ENCODE measurements around the gene CFAP92. TPM values are rescaled to one million over a fixed set of nuclear protein-coding genes. Genes with fewer than 3 reads are reported as not detected.

CFAP92 gene
- total and polyA plus RNA-seq, 4 donors = 1.2 to 4.9 (median 2.7) TPM

DNA sequence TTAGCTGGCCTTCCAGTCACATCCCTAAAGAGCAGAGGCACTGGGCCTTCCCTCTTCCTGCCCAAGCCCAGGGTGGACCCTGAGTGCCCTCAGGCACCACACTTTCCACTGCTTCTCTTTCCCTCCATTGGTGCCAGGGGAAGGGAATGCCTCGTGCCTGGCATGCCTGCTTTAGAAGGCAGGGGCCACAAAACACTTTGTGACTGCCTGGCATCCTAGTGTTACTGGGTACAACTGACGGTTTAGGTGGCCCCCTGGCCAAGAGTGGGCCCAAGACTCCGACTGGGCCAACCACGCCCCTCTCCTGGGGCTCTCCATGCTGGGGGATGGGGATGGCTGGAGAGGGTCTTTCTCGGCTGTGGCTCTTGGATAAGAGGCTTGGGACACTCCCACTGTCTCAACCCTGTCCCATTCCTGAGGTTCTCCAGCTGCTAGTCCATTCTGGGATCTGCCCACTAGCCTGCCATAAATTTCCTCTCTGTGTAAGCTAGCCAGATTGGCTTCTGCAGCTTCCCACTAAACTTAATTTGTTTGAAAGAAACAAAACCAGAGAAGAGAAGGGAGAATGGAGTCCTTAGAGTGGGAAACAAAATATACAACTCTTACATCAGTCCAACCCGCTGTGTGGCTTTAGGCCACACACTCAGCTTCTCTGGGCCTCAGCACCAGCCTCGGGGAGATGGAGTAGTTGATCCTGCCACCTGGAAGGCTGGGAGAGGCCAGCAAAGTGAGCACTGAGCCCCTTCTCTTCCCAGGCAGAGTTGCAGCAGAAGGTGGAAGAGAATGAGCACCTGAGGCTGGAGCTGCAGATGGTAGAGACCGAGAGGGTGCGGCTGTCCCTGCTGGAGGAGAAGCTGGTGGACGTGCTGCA lies 42.6 kb upstream of the CFAP92 start:
- Histone ChIP-seq H3K4me3 (no peak overlapping the region), H3K9me3 (ENCODE audit: control insufficient read depth in 4 of 4, insufficient read depth in 3 of 4, low read length in 3 of 4) (no peaks in the 10 kb centered on the region), H3K4me1 (ENCODE audit: control insufficient read depth in 5 of 5, insufficient read depth in 5 of 5, low read length in 5 of 5) (peaks cover 0 to 8% (median 0%) of the 10 kb centered on the region in 5 donors), H3K27ac (ENCODE audit: low read depth in 1 of 2, low read length in 1 of 2) (no peak overlapping the region), H3K27me3 (ENCODE audit: control insufficient read depth in 3 of 3, insufficient read depth in 3 of 3, low read length in 2 of 3) (no peaks in the 10 kb centered on the region), H3K9ac (ENCODE audit: insufficient read depth in 1 of 2, low read length in 2 of 2) (no peak overlapping the region), H3K36me3 (ENCODE audit: control insufficient read depth in 4 of 4, insufficient read depth in 4 of 4, low read length in 4 of 4) (peaks cover 0 to 15% (median 2%) of the 10 kb centered on the region in 4 donors)
- ATAC-seq (ENCODE audit: insufficient read depth, low FRiP score) (no peak), DNase-seq (no peak)
- TF ChIP-seq, protein P1, sequence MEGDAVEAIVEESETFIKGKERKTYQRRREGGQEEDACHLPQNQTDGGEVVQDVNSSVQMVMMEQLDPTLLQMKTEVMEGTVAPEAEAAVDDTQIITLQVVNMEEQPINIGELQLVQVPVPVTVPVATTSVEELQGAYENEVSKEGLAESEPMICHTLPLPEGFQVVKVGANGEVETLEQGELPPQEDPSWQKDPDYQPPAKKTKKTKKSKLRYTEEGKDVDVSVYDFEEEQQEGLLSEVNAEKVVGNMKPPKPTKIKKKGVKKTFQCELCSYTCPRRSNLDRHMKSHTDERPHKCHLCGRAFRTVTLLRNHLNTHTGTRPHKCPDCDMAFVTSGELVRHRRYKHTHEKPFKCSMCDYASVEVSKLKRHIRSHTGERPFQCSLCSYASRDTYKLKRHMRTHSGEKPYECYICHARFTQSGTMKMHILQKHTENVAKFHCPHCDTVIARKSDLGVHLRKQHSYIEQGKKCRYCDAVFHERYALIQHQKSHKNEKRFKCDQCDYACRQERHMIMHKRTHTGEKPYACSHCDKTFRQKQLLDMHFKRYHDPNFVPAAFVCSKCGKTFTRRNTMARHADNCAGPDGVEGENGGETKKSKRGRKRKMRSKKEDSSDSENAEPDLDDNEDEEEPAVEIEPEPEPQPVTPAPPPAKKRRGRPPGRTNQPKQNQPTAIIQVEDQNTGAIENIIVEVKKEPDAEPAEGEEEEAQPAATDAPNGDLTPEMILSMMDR (IDR thresholded peaks at IDR 0.05; ENCODE audit: control extremely low read depth, extremely low read depth) = no peak
- WGBS, 2 donors = 84 to 87% methylated on average over 10 of the region's 10 CpGs

DNA sequence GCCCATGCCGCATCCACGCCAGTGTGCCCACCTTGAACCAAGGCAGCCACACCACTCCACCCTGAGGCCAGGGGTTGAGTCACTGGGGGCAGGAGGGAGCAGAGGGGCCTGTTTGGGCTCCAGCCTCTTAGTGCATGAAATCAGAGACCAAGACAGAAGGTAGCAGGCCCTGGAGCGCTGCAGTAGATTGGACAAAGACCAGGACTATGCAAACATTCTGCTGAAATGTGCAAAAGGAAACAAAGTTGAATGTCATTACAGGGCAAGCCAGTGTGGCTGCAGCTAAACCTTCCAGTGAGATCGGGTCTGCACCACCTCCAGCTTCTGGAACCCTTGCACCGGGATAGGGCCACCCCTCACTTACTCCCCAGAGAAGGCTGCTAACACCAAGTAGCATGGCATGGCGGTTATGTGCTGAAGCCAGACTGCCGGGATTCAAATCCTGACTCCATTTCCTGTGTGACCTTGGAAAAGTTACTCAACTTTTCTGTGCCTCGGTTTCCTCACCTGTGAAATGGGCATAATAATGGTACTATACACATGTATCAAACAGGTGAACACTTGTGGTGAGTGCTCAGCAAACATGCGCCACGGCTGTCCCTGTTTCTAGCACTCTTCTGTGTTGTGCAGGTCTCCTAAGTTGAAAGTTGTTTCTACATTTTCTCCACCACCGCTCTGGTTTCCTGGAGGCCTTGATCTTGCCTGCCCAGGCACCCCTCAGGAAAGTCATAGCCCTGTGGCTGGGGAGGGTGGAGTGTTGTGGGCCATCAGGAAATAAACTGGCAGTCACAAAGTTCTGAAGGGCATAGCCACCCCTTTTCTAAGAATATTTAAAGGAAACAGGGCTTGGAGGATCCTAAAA lies 41.7 kb upstream of the CFAP92 start:
- H3K9me3 ChIP-seq (ENCODE audit: control insufficient read depth in 4 of 4, insufficient read depth in 3 of 4, low read length in 3 of 4) = no peaks in the 10 kb centered on the region
- peaks cover 0 to 19% (median 2%) of the 10 kb centered on the region in 4 donors for H3K36me3 ChIP-seq (ENCODE audit: control insufficient read depth in 4 of 4, insufficient read depth in 4 of 4, low read length in 4 of 4)
- no peaks in the 10 kb centered on the region for H3K27me3 ChIP-seq (ENCODE audit: control insufficient read depth in 3 of 3, insufficient read depth in 3 of 3, low read length in 2 of 3)
- ATAC-seq (ENCODE audit: insufficient read depth, low FRiP score) (no peak), DNase-seq (no peak)
- peaks cover 0 to 8% (median 0%) of the 10 kb centered on the region in 5 donors for H3K4me1 ChIP-seq (ENCODE audit: control insufficient read depth in 5 of 5, insufficient read depth in 5 of 5, low read length in 5 of 5)
- no peak overlapping the region for H3K4me3 ChIP-seq
- TF ChIP-seq, protein P1 (IDR thresholded peaks at IDR 0.05; ENCODE audit: control extremely low read depth, extremely low read depth) = no peak
- H3K9ac ChIP-seq (ENCODE audit: insufficient read depth in 1 of 2, low read length in 2 of 2) = no peak overlapping the region
- no peak overlapping the region for H3K27ac ChIP-seq (ENCODE audit: low read depth in 1 of 2, low read length in 1 of 2)
- 75 to 81% methylated on average over 11 of the region's 11 CpGs for WGBS, 2 donors

DNA sequence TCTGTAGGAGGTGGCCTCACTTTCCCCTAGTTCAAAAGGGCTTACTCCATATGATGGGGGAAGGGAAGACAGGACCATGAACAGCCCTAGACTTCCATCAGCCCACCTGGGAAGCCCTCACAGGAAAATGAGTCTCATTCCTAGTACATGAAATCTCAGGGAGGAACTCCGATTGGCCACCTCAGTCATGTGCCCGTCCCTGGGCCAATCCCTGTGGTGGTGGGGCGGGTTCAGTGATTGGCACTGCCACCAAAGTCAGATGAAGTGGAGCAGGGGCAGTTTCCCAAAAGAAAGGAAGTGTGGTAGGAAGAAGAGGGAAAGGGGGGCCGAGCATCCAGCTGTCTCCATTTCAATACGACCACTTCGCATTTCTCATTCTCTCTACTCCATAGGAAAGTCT lies 40.8 kb upstream of the CFAP92 start:
- no peak overlapping the region for H3K4me3 ChIP-seq
- no peaks in the 10 kb centered on the region for H3K9me3 ChIP-seq (ENCODE audit: control insufficient read depth in 4 of 4, insufficient read depth in 3 of 4, low read length in 3 of 4)
- peaks cover 0 to 6% (median 0%) of the 10 kb centered on the region in 5 donors for H3K4me1 ChIP-seq (ENCODE audit: control insufficient read depth in 5 of 5, insufficient read depth in 5 of 5, low read length in 5 of 5)
- no peak overlapping the region for H3K27ac ChIP-seq (ENCODE audit: low read depth in 1 of 2, low read length in 1 of 2)
- H3K9ac ChIP-seq (ENCODE audit: insufficient read depth in 1 of 2, low read length in 2 of 2) = no peak overlapping the region
- TF ChIP-seq, protein P1 (IDR thresholded peaks at IDR 0.05; ENCODE audit: control extremely low read depth, extremely low read depth) = no peak
- ATAC-seq (ENCODE audit: insufficient read depth, low FRiP score) = no peak
- H3K36me3 ChIP-seq (ENCODE audit: control insufficient read depth in 4 of 4, insufficient read depth in 4 of 4, low read length in 4 of 4) = peaks cover 0 to 12% (median 2%) of the 10 kb centered on the region in 4 donors
- H3K27me3 ChIP-seq (ENCODE audit: control insufficient read depth in 3 of 3, insufficient read depth in 3 of 3, low read length in 2 of 3) = no peaks in the 10 kb centered on the region
- WGBS, 2 donors = 78 to 80% methylated on average over 6 of the region's 6 CpGs
- peak in 1 of 3 donors; percentile 8 for DNase-seq

Data from lung (tissue), 12 donors.